IPS-11a (cell line): ENCODE results near the gene ZNF436.
"Not testable (repeated sequence)": the region's sequence is repeated elsewhere in the genome, so short reads cannot be mapped to it uniquely, and the experiment has no call there.

Experiments used
- H3K4me3 ChIP-seq: one replicate; pipeline ENCODE4 v1.5.1; 2013; ENCODE audit warnings: low read depth, low read length, control low read depth

Gene ZNF436

DNA sequence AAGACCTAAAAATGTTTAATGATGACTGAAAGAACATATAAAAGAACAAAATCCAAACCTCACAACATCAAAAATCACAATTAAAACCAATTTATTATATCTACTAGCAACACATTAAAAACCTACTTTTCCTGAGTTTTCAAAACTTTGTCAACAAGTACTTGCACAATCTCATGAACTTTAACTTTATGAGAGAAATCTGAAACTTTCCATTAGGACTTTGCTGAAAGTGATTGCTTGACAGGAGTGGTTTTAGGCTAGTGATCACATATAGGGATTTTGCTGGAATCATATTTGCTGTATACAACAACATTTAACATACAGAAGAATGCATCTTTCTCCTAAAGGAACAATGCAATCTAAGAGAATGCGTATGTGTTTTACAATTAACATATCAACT lies 38.8 kb downstream of the ZNF436 start:
- H3K4me3 ChIP-seq = no peak overlapping the region

DNA sequence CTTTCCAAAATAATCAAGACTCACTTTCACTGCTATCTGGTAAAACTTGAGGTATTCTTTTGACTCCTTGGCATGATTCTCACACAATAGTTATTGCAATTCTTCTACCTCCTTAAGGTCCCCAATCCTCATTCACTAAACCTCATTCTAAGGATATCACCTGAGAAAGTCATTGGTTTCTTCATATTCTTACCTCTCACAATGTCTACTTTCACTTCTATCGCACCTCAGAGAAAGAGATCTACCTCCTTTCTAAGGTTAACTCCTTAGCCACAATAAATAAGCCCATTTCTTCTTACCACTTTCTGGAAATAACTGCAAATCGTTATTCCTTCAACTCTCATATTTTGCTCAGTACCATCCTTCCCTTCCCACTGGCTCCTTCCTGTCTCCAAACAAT lies 44.2 kb downstream of the ZNF436 start:
- H3K4me3 ChIP-seq = no peak overlapping the region

DNA sequence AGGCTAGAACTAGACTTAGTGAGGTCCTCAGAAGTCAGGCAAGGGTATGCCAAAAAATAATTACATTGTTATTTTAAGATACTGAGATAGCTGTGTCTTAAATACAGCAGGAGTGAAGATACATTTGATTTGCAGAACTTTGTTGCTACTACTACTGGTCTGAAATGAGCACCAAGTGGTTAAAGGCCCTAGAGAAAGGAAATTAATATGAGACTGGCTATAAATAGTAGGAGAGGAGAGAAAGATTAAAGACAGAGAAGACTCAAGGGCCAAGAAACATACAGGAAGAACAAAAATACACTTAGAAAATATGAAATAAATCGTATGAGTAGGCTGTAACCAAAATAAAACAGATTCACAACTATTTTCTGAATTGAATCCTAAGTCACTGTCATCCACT lies 46.9 kb downstream of the ZNF436 start:
- no peak overlapping the region for H3K4me3 ChIP-seq

DNA sequence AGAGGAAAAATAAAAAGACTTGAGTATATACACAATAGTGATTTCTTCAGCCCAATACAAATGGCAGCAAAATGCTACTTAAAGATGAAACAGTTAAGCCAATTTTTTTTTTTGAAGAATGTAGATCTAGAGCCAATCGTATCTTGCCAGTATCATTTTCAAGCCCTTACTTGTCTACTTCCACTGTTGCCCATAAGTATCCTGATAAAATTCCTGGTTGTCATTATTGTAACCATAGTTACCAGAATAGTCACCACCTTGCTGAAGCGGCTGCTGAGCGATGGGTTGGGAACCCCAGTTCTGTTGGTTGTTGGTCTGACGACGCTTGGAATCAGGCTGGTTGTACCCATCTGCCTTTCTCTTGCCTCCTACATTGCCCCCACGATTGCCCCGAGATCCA lies 59.4 kb downstream of the ZNF436 start:
- H3K4me3 ChIP-seq = not testable (repeated sequence)
